ENCODE results near the gene AIF1.

Gene AIF1

GRCh38 chr6:31620586-31621319 lies 5.7 kb downstream of the AIF1 start, which contains the start of gene PRRC2A:
Gene PRRC2A (plus strand): TSS chr6:31620715. CDS start chr6:31622790, 2,075 bp downstream.
- DNase-seq = no peak

GRCh38 chr6:31621320-31621939 lies 6.4 kb downstream of the AIF1 start:
- no peak for DNase-seq

DNA sequence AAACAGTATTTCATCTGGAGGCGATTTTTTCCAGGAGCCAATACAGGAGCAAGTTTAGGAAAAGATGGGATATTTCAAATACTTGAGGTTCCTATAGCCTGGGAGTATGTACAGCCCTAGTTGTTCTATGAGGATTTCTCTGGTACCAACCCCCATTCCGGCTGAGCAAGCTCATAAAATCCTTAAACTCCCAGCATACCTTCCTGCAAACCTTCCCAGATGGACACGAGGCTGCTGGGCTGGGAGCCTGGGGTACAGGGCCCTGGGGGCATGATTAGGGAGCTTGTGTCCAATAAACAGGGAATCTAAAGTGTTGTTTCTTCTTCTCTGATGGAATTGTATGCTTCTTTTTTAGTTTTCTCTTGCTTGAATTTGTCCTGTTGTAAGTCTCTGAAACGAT lies 7.0 kb downstream of the AIF1 start:
- DNase-seq = peak; percentile 29

- no peak for DNase-seq
Observed at GRCh38 chr6:31622684-31623091, 7.7 kb downstream of the AIF1 start.

DNA sequence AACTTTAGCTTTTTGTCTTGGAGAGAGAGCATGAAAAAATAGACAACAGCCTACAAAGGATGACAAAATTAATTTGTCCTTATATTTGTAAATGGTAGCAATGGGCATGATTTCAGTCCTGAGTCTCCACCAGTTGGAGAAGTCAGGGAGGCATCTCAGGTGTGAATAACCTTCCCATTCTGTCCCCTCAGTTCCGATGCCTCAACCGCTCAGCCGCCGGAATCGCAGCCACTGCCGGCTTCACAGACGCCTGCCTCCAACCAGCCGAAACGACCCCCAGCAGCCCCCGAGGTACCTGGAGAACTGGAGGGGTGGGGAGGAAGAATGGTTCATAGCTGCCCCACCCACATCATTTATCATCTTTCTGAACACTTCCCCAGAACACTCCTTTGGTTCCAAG lies 9.0 kb downstream of the AIF1 start:
- no peak for DNase-seq

GRCh38 chr6:31626952-31627351 lies 11.9 kb downstream of the AIF1 start:
- DNase-seq = no peak

- DNase-seq = no peak
Observed at GRCh38 chr6:31627690-31628287, 12.8 kb downstream of the AIF1 start.

GRCh38 chr6:31629014-31629413 lies 14.0 kb downstream of the AIF1 start:
- no peak for DNase-seq

DNA sequence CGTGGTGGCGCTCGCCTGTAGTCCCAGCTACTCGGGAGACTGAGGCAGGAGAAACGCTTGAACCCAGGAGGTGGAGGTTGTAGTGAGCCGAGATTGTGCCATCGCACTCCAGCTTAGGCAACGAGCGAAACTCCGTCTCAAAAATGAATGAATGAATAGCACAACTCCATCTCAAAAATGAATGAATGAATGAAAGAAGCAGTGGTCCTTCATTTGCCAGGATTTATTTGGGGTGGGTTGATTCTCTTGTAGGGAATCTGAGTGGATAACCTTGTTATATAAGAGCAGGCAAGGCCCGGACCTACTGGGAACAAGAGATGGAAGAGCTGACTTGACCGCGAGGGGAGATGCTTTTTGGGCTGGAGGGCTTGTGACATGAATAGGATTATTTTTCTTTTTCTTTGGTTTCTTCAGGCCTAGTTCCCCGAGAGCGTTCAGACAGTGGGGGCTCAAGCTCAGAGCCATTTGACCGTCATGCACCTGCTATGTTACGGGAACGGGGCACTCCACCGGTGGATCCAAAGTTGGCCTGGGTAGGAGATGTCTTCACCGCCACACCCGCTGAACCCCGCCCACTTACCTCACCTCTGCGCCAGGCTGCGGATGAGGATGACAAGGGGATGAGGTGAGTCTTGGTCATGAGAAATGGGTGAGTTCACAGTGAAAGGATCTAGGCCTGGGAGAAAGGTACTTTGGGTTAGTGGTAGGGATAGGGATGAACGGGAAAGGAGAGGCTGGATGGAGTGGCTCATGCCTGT lies 15.3 kb downstream of the AIF1 start:
- no peak for DNase-seq

- no peak for DNase-seq
Observed at GRCh38 chr6:31631209-31631608, 16.2 kb downstream of the AIF1 start.

DNA sequence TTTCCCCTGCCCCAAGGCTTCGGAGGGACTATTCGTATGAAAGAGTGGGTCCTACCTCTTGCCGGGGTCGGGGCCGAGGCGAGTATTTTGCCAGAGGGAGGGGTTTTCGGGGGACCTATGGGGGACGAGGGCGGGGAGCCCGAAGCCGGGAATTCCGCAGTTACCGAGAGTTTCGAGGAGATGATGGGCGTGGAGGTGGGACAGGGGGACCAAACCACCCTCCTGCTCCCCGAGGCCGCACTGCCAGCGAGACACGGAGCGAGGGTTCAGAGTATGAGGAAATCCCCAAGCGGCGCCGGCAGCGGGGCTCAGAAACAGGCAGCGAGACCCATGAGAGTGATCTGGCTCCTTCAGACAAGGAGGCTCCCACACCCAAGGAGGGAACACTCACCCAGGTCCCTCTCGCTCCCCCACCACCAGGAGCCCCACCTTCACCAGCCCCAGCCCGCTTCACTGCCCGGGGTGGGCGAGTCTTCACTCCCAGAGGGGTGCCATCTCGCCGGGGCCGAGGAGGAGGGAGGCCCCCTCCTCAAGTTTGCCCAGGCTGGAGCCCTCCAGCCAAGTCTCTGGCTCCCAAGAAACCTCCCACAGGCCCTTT lies 16.7 kb downstream of the AIF1 start:
- DNase-seq = no peak

GRCh38 chr6:31632279-31632946 lies 17.4 kb downstream of the AIF1 start:
- DNase-seq = no peak

- no peak for DNase-seq
Observed at GRCh38 chr6:31633447-31633846, 18.4 kb downstream of the AIF1 start.

DNA sequence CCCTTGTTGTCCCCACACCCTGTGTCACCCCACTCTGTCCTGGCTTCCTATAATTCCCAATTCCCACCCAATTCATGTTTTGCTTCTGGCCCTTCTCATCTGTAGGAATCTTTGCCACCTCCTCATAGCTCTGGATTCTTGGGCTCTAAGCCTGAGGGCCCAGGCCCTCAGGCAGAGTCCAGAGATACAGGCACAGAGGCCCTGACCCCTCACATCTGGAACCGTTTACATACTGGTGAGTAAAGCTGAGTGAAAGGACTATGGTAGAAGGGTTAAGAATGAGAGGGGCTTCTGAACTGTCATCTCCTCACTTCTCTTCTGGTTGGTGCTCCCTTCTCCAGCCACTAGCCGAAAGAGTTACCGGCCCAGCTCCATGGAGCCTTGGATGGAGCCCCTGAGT lies 19.1 kb downstream of the AIF1 start:
- DNase-seq = no peak

DNA sequence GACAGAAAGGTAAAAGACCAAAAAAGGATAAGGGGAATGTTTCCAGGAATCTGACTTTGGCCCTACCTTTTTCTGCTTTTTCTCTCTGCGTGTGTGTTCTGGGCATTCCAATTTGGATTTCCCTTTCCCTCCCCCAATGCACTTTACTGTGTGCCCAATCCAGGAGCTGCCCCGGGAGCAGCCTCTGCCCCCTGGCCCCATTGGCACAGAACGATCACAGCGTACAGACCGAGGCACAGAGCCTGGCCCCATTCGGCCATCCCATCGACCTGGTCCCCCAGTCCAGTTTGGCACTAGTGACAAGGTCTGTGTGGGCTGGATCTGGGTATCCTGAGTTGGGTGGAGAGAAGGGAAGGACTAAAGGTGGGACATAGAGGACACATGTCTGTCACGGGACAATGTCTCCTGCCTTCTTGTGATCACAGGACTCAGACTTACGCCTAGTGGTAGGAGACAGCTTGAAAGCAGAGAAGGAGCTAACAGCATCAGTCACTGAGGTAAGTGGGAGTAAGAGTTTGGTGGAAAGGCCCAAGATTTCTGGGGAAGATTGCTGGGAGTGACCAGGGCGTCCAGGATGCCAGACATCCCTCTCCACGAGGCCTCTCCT lies 20.0 kb downstream of the AIF1 start:
- DNase-seq = no peak

DNA sequence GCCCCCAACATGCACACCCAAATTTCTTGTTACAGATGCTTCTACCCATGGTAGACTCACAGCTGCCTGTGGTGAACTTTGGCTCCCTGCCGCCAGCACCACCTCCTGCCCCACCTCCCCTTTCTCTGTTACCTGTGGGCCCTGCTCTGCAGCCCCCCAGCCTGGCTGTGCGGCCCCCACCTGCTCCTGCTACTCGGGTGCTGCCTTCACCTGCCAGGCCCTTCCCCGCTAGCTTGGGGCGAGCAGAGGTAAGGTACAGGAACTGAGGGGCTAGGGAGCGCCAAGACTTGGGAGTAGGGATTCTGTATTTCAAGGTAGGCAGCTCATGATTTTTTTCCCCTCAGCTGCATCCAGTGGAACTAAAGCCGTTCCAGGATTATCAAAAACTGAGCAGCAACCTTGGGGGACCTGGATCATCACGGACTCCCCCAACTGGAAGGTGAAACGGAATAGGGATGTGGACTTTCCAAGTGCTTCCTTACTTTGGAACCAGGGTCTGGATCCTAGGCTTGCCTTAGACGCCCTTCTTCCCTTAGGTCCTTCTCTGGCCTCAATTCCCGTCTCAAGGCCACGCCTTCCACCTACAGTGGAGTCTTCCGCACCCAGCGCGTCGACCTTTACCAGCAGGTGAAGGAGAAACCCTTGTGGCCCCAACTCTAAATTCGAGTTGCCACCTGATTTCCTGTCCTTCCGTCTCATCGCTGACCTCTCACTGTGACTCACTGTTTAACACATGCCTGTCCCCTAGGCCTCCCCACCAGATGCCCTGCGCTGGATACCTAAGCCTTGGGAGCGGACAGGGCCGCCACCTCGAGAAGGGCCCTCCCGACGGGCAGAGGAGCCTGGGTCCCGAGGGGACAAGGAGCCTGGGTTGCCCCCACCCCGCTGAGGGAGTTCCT lies 21.9 kb downstream of the AIF1 start:
- no peak for DNase-seq

DNA sequence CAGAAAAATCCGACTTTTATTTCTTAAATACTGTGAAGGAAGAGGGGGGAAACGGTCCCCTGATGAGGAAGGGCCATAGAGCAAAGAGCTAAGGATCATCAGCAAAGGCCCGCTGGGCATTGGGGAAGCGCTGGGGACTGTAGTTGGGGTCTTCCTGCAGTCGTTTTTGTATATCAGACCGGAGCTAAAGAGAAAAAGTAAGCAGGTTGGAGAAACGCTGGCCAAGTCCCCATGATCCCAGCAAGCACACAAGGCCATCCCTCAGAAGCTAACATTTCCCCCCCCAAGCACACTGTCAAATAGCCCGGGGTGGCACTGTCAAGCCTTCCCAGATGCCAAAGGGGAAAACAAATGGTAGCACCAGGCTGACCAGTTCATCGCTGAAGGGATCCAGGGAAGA lies 24.0 kb downstream of the AIF1 start:
- DNase-seq = no peak

DNA sequence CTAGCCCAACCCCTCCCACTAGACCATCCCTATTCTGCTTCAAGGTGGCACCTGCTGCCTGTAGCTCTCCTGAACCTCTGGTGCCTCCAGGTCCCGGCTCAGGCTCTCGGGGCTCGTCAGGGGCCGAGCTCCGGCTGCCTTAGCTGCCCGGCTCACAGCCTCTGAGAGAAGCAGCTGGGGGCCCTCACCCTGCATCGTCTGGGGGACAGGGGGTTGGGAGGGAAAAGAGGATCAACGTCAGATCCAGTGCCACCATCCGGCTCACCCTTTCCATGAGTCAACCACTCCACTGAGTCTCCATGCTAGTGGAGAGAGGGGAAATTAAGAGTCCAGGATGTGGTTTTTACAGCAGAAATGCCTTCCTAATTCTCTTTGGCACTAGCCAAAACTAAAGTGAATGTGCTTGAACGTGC lies 24.4 kb downstream of the AIF1 start:
- peak; percentile 44 for DNase-seq

GRCh38 chr6:31640612-31641011 lies 25.6 kb downstream of the AIF1 start:
- no peak for DNase-seq

DNA sequence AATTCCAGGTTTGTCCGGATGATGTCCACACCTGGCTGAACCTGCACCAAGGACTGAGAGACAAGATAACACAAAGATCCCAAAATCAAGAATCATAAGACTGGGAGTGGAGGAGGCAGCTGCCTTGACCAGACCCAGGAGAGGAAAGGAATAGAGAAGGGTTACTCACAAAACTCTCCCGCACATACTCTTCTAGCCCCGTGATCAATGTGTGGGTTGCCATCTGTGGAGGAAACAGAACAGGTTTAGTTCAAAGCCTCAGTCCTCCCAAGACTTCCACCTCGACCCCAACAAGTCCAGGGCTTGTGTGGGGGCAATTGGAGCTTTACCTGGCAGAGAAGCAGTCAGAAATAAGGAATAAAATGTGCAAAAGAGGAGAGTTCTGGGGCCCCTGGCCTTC lies 26.3 kb downstream of the AIF1 start:
- DNase-seq = no peak
